Osteoblast (primary cell): Measurements from ENCODE around the gene SEPTIN10. TPM values are rescaled to one million over a fixed set of nuclear protein-coding genes. Genes with fewer than 3 reads are reported as not detected.

Source experiments
- DNase-seq: peaks from one replicate; pipeline ENCODE4 v3.0.0; 2011; ENCODE audit warnings: low spot score, mixed read lengths; ENCODE audit not compliant: insufficient read length; ENCODE audit errors: missing footprints
- H2AFZ ChIP-seq: 2 replicates; pipeline ENCODE4 v1.6.0; 2011; ENCODE audit warnings: mild to moderate bottlenecking, low read length
- H3K27ac ChIP-seq: 2 replicates; pipeline ENCODE4 v1.5.1; 2011; ENCODE audit warnings: mild to moderate bottlenecking, low read depth, low read length, moderate library complexity
- H3K27me3 ChIP-seq: 2 replicates; pipeline ENCODE4 v1.6.0; 2012; ENCODE audit warnings: mild to moderate bottlenecking, control low read depth, inconsistent platforms, low read length, moderate library complexity; ENCODE audit not compliant: insufficient read depth
- H3K36me3 ChIP-seq: 2 replicates; pipeline ENCODE4 v1.5.1; 2011; ENCODE audit warnings: mild to moderate bottlenecking, low read length, control low read depth, moderate library complexity; ENCODE audit not compliant: insufficient read depth
- H3K4me1 ChIP-seq: 2 replicates; pipeline ENCODE4 v1.5.1; 2011; ENCODE audit warnings: mild to moderate bottlenecking, low read length, control low read depth, moderate library complexity; ENCODE audit not compliant: insufficient read depth
- H3K4me2 ChIP-seq: 2 replicates; pipeline ENCODE4 v1.6.0; 2011; ENCODE audit warnings: mild to moderate bottlenecking, low read length; ENCODE audit not compliant: insufficient read depth
- H3K4me3 ChIP-seq: fragments of 200-600 bp; sonication (generic); 3 replicates; pipeline ENCODE4 v1.5.1; 2012; ENCODE audit warnings: mild to moderate bottlenecking, low read length, inconsistent platforms; ENCODE audit not compliant: insufficient read depth
- H3K79me2 ChIP-seq: 2 replicates; pipeline ENCODE4 v1.6.0; 2012; ENCODE audit warnings: mild to moderate bottlenecking, low read length, control low read depth, inconsistent platforms; ENCODE audit not compliant: insufficient read depth
- H3K9me3 ChIP-seq: 2 replicates; pipeline ENCODE4 v1.5.1; 2011; ENCODE audit warnings: low read depth, low read length, control low read depth
- H4K20me1 ChIP-seq: 2 replicates; pipeline ENCODE4 v1.6.0; 2012; ENCODE audit warnings: mild to moderate bottlenecking, low read length, control low read depth; ENCODE audit not compliant: insufficient read depth
- total RNA-seq: library from RNA; depleted of rRNA; stranded (reverse); fragments of >200 nt; gene quantifications from 2 replicates; pipeline ENCODE4 v1.2.3, GENCODE V29; 2012
- TF ChIP-seq, protein P1 (sequence below): IDR thresholded peaks from 2 replicates; pipeline ENCODE4 v1.5.1; 2011; ENCODE audit warnings: mild to moderate bottlenecking, low read depth, low read length, moderate library complexity; ENCODE audit errors: extremely low read depth

Gene SEPTIN10
- total RNA-seq, 1 donor, result 101 TPM

DNA sequence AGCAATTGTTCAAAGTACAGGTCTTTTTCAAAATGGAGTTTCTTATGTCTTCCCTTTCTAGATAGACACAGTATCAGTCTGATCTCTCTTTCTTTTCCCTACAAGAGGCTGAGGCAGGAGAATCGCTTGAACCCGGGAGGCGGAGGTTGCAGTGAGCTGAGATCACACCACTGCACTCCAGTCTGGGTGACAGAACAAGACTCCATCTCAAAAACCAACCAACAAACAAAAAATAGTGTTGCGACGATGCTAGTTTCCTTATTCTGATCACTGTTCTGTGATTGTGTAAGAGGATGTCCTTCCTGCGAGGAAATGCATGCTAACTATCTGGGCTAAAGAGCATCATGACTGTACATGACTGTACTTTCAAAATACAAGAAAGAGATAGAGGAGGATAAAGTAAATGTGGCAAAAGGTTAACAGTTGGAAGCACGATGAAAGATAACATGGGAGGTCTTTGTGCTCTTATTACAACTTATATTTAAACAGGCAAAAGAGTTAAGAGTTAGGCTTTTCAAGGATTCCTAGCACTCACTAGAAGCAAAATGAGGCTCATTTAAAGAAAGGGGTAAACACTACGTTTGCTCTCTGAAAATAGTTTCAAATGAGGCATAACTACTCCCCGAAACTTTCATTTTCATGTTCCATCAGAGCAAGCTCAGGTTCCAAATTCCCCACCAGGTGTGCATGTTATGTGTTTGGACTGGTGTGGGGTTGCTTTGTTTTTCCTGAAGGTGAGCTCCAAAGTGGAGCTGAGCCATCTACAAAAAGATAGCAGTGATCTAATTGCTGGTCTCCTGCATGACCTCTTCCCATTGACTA lies 24.2 kb upstream of the SEPTIN10 start:
- TF ChIP-seq, protein P1, sequence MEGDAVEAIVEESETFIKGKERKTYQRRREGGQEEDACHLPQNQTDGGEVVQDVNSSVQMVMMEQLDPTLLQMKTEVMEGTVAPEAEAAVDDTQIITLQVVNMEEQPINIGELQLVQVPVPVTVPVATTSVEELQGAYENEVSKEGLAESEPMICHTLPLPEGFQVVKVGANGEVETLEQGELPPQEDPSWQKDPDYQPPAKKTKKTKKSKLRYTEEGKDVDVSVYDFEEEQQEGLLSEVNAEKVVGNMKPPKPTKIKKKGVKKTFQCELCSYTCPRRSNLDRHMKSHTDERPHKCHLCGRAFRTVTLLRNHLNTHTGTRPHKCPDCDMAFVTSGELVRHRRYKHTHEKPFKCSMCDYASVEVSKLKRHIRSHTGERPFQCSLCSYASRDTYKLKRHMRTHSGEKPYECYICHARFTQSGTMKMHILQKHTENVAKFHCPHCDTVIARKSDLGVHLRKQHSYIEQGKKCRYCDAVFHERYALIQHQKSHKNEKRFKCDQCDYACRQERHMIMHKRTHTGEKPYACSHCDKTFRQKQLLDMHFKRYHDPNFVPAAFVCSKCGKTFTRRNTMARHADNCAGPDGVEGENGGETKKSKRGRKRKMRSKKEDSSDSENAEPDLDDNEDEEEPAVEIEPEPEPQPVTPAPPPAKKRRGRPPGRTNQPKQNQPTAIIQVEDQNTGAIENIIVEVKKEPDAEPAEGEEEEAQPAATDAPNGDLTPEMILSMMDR, result no peak
- H3K4me2 ChIP-seq, result peak overlapping the region; percentile 57
- peaks cover 12% of the 10 kb centered on the region for H3K4me1 ChIP-seq
- H3K27ac ChIP-seq, result peak overlapping the region; percentile 36
- H3K27me3 ChIP-seq, result no peaks in the 10 kb centered on the region
- no peaks in the 10 kb centered on the region for H4K20me1 ChIP-seq
- no peak for DNase-seq
- peak overlapping the region; percentile 80 for H2AFZ ChIP-seq
- no peak overlapping the region for H3K4me3 ChIP-seq
- H3K36me3 ChIP-seq, result no peaks in the 10 kb centered on the region
- H3K79me2 ChIP-seq, result no peaks in the 10 kb centered on the region
- H3K9me3 ChIP-seq, result no peaks in the 10 kb centered on the region

DNA sequence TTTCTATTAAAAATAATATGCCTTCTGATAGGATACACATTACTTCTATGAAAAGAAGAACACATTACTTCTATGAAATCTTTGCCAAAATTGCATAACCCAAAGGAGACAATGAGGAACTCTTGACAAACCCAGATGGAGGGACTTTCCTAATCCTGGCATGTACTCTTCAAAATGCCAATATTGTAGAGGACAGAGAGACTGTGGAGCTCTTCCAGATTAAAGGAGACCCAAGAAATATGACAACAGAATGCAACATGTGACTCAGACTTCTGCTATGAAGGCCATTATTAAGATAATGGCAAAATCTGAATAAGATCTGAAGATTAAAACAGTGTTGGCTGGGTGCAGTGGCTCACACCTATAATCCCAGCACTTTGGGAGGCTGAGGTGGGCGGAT lies 22.6 kb upstream of the SEPTIN10 start:
- Histone ChIP-seq H3K79me2 (no peaks in the 10 kb centered on the region), H3K27me3 (no peaks in the 10 kb centered on the region), H3K36me3 (no peaks in the 10 kb centered on the region), H4K20me1 (no peaks in the 10 kb centered on the region), H3K9me3 (no peaks in the 10 kb centered on the region), H3K4me2 (no peak overlapping the region), H3K4me1 (peaks cover 12% of the 10 kb centered on the region), H2AFZ (no peak overlapping the region), H3K27ac (no peak overlapping the region), H3K4me3 (no peak overlapping the region)
- no peak for DNase-seq
- TF ChIP-seq, protein P1, result no peak

DNA sequence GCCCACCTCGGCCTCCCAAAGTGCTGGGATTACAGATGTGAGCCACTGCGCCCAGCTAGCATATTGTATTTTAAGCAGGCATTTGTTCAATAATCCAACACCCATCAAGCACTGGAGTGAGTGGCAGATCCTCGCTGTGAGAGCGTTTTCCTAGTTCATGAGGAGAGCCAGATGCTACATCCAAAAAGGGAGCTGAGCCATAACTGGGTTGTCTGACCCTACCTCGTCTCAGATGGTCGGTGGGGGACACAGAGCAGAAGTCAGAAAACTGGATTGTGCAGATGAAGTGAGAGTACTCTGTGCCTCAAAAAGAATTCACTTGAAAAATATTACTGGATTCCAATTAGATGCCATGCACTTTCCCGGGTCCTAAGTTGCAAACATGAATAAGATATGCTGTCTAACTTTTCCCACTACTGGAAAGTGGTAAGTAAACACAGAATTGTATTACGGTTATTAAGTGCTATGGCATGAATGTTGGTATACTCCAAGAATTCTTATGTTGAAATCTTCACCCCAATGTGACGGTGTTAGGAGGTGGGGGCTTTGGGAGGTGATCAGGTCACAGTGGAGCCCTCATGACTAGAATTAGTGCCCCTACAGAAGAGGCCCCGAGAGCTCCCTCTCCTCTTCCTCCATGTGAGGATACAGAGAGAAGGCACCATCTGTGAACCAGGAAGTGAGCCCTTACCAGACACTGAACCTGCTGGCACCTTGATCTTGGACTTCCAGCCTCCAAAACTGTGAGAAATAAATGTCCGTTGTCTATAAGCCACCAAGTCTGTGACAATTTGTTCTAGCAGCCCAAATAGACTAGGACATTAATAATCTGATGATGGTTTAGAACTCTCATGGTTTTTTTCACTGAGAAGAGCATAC lies 21.9 kb upstream of the SEPTIN10 start:
- no peaks in the 10 kb centered on the region for H4K20me1 ChIP-seq
- no peaks in the 10 kb centered on the region for H3K36me3 ChIP-seq
- H3K4me3 ChIP-seq, result no peak overlapping the region
- H3K27me3 ChIP-seq, result no peaks in the 10 kb centered on the region
- H2AFZ ChIP-seq, result no peak overlapping the region
- H3K27ac ChIP-seq, result no peak overlapping the region
- H3K79me2 ChIP-seq, result no peaks in the 10 kb centered on the region
- H3K9me3 ChIP-seq, result no peaks in the 10 kb centered on the region
- no peak overlapping the region for H3K4me2 ChIP-seq
- TF ChIP-seq, protein P1, result no peak
- H3K4me1 ChIP-seq, result peaks cover 12% of the 10 kb centered on the region
- no peak for DNase-seq
